ENCODE results near the gene SH3PXD2A. TPM values are rescaled to one million over a fixed set of nuclear protein-coding genes. Genes with fewer than 3 reads are reported as not detected.

Gene SH3PXD2A
- polyA plus RNA-seq, 1 experiment, result 50.2 TPM

DNA sequence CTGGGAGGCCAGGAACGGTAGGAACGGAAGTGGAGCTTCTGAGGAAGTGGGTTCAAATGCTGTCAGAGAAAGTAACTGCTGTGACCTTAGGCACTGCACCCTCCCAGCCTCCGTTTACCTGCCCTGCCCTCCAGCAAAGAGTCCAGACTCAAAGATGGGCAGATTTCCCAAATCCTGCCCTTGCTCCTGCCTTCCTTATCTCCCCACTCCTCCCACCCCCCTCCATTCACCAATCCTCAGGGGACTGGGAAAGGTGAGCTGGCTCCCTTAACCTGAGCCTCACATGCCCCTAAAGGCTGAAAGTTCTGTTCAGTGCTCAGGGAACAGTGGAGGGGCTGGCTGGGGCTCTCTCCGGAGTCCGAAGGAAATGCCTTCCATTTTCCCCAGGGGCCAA, 161.6 kb downstream of the SH3PXD2A start:
- POLR2A ChIA-PET, result no interaction called here
- H3K27me3 ChIP-seq (ENCODE audit: control insufficient read depth, insufficient read depth, low read length), result no peaks in the 10 kb centered on the region
- no peak overlapping the region for H3K4me3 ChIP-seq (ENCODE audit: low read depth, low read length)
- DNase-seq (ENCODE audit: low read depth), result no peak
- TF ChIP-seq CTCF (IDR thresholded peaks at IDR 0.05; ENCODE audit: insufficient read depth, low read depth, low read length), result no peak
- no peaks in the 10 kb centered on the region for H3K36me3 ChIP-seq (ENCODE audit: control insufficient read depth, insufficient read depth, low read length)
- CTCF ChIA-PET, result interaction anchor here (0.7 to 2.2 kb wide), 4 partner anchors 11 to 192 kb away, joined by 3 to 10 read pairs (median 4); no protein-coding TSS in a partner anchor

DNA sequence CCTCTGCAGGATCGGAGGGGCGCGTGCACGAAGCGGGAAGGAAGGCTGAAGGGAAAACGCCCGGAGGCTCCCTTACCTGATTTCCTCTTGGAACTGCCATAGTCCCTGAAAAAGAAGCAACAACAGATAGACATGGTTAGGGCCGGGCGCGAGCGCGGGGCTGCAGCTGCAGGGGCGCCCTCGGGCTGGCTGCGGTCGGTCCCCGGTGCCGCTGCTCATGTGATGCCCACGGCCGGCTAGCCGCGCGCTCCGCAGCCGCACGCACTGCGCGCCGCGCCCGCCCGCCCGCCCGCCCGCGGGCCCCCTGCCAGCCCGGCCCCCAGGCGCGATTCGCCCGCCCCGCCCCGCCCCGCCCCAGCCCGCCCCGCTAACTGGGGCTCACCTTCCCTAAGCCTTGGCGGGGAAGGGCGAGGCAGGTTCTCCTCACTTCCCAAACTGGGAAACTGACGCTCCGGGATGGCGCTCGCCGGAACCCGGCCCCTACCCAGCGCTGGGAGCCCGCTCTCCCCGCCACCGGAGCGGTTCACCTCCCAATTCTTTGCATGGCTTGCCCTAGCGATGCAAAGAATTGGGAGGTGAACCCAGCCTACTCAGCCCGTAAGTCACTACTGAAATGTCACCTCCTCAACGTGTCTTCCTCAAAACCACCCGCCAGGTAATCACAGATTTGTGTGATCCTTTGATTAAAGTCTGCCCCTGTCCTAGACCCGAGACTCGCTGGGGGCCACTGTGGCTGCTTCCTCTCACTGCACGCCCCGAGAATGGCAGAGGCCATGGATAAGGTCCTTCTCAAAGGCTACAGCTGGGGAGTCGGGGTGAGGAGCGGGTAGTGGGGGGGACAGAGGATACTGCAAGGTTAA, 162.2 kb downstream of the SH3PXD2A start:
- DNase-seq (ENCODE audit: low read depth), result no peak
- no peak for TF ChIP-seq CTCF (IDR thresholded peaks at IDR 0.05; ENCODE audit: insufficient read depth, low read depth, low read length)
- POLR2A ChIA-PET, result no interaction called here
- no peaks in the 10 kb centered on the region for H3K36me3 ChIP-seq (ENCODE audit: control insufficient read depth, insufficient read depth, low read length)
- peak overlapping the region; percentile 30 for H3K4me3 ChIP-seq (ENCODE audit: low read depth, low read length)
- no peaks in the 10 kb centered on the region for H3K27me3 ChIP-seq (ENCODE audit: control insufficient read depth, insufficient read depth, low read length)
- CTCF ChIA-PET, result interaction anchor here (0.9 to 2.2 kb wide), 3 partner anchors 10 to 88 kb away, joined by 3 to 10 read pairs (median 4); no protein-coding TSS in a partner anchor

- TF ChIP-seq CTCF (IDR thresholded peaks at IDR 0.05; ENCODE audit: insufficient read depth, low read depth, low read length), result no peak
- CTCF ChIA-PET, result interaction anchor here (0.6 kb wide), 1 partner anchor 10 kb away, joined by 3 read pairs; no protein-coding TSS in a partner anchor
- no peaks in the 10 kb centered on the region for H3K27me3 ChIP-seq (ENCODE audit: control insufficient read depth, insufficient read depth, low read length)
- no peaks in the 10 kb centered on the region for H3K36me3 ChIP-seq (ENCODE audit: control insufficient read depth, insufficient read depth, low read length)
- DNase-seq (ENCODE audit: low read depth), result no peak
- H3K4me3 ChIP-seq (ENCODE audit: low read depth, low read length), result peak overlapping the region; percentile 30
- POLR2A ChIA-PET, result no interaction called here
Observed at GRCh38 chr10:103692436-103692951, 162.9 kb downstream of the SH3PXD2A start.

DNA sequence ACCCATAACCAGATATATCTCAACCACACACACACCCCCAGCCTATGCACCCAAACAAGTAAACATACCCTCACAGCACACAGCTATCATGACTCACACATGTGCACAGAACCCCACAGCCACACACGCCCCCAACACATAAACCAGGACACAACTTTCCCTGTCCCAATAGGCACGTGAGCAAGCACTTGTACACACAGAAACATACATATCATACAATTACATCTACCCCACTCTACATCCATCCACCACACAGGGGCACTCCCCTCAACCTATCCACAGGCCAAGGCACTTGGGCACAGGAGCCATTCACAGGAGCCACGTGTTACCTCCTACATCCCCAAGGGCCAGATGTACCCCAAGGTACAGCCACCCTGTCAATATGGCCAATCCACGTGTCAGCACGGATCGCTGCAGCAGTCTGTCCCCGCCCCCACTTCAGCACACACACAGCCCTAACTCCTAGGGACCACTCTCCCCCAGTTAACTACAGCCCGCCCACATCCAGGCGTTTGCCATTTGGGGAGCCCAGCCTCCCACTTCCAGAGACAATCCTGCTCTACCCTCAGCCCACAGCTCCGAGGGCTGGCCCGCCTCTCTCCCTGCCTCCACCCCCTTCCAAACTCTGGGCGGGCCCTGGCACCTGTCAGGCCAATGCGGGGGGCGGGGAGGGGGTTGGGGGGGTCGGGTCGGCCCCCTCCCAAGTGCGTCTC, 163.5 kb downstream of the SH3PXD2A start:
- TF ChIP-seq CTCF (IDR thresholded peaks at IDR 0.05; ENCODE audit: insufficient read depth, low read depth, low read length), result no peak
- Histone ChIP-seq H3K4me3 (ENCODE audit: low read depth, low read length) (no peak overlapping the region), H3K36me3 (ENCODE audit: control insufficient read depth, insufficient read depth, low read length) (no peaks in the 10 kb centered on the region), H3K27me3 (ENCODE audit: control insufficient read depth, insufficient read depth, low read length) (no peaks in the 10 kb centered on the region)
- DNase-seq (ENCODE audit: low read depth), result no peak
- ChIA-PET CTCF (interaction anchor here (0.6 to 9.6 kb wide), 5 partner anchors 10 to 91 kb away, joined by 3 to 98 read pairs (median 4); no protein-coding TSS in a partner anchor), POLR2A (no interaction called here)

GRCh38 chr10:103691267-103691666, 164.1 kb downstream of the SH3PXD2A start:
- H3K4me3 ChIP-seq (ENCODE audit: low read depth, low read length), result no peak overlapping the region
- H3K27me3 ChIP-seq (ENCODE audit: control insufficient read depth, insufficient read depth, low read length), result no peaks in the 10 kb centered on the region
- no peak for DNase-seq (ENCODE audit: low read depth)
- TF ChIP-seq CTCF (IDR thresholded peaks at IDR 0.05; ENCODE audit: insufficient read depth, low read depth, low read length), result no peak
- ChIA-PET CTCF (interaction anchor here (0.7 to 9.6 kb wide), 5 partner anchors 20 to 91 kb away, joined by 3 to 98 read pairs (median 4); no protein-coding TSS in a partner anchor), POLR2A (no interaction called here)
- no peaks in the 10 kb centered on the region for H3K36me3 ChIP-seq (ENCODE audit: control insufficient read depth, insufficient read depth, low read length)

All from BJ (cell line).